Endothelial cell of coronary artery (primary cell): Measurements from ENCODE around the gene FUT2. TPM values are rescaled to one million over a fixed set of nuclear protein-coding genes. Genes with fewer than 3 reads are reported as not detected.

Experiments
- total RNA-seq: library from RNA; depleted of rRNA; stranded (reverse); fragments of >200 nt; gene quantifications from 2 replicates; pipeline ENCODE4 v1.2.3, GENCODE V29; 2014

Gene FUT2
- not detected in 2 replicates for total RNA-seq

DNA sequence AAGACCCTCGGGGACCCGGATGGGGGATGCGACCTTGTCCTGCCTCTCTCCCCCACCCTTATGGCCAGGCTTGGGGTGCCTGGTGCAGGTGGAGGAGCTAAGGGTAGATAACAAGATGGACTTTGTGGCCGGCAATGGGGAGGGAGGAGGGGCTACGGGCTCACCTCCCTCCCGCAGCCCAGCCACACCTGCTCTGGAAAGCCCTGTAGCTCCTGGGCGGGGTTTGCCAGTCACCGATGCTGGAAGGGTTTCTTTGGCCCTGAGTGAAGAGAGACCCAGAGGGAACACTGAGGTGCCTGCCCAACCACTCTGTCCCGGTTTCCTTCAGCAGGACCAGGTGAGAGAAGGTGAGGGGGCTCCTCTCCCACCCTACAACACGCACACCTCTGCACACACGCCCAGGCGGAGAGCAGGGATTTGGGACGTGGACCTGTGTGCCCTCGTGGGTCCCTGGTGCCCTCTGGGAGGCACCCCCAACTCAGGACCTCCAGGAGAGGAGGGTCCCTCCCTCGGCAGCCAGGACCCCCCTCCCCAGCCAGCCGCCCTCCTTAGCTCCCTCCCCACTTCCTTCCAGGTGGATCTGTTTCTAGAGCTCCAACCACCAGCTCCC, at the start of gene FUT2:
TSS of gene FUT2 (plus strand) at position 229 of the 610 bp plus-strand sequence. CDS start 6,986 bp downstream, outside the sequence.

DNA sequence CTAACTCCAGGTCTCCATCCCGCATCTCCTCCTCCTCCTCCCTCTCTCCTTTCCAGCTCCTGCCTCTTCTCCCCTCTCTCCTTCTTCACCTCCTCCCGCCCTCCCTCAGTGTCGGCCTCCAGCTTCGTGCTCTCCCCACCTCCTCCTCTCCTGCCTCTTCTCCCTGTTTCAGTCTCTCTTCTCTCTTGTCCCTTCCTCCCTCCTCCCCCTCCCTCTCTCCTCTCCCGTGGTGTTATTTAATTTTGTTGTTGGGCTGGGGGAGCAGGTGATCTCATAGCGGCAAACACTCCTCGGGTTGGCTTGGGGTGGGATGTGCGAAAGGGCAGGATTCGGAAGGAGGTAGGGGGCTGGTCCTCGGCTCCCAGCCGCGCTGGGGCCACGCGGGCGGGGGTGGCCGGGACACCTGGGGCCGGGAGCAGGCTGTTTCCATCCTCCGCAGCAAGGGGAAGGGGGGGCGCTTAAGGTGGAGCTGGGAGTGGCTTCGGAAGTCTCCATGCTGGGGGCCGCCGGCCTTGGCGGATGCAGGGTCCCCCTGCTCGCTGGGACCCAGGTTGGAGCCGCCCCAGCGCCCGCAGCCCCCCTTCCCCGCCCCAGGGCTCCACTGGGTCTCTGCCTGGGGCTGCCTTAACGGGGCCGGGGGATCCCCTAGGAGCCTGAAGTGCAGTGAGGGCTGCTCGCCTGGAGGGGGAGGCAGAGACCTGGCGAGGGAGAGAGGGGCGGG, 49.6 kb upstream of the FUT2 start, which contains the start of gene CA11:
TSS of gene CA11 (minus strand) at position 187 of the 721 bp plus-strand sequence. CDS start 555 bp downstream, outside the sequence.

DNA sequence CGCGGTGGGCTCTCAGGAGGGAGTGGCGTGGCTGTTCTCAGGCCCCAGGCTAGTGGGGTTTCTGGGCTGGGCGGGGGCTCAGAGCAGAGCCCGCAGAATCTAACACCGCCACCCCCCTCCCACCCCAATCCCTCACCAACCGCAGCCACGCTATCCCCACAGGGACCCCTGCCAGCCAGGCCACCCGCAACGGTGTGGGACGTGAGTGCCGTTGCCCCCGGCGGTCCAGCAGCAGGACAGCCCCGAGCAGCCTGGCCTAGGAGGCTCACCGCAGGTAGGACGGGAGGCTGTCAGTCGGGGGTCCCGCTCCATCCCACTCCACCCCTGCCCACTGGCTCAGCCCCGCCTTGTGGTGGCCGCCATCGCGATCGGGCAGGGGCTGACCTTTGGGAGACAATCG, 22.8 kb upstream of the FUT2 start, which contains the start of gene NTN5:
TSS of gene NTN5 (minus strand) at position 24 of the 400 bp plus-strand sequence. CDS start 2,031 bp downstream, outside the sequence.

DNA sequence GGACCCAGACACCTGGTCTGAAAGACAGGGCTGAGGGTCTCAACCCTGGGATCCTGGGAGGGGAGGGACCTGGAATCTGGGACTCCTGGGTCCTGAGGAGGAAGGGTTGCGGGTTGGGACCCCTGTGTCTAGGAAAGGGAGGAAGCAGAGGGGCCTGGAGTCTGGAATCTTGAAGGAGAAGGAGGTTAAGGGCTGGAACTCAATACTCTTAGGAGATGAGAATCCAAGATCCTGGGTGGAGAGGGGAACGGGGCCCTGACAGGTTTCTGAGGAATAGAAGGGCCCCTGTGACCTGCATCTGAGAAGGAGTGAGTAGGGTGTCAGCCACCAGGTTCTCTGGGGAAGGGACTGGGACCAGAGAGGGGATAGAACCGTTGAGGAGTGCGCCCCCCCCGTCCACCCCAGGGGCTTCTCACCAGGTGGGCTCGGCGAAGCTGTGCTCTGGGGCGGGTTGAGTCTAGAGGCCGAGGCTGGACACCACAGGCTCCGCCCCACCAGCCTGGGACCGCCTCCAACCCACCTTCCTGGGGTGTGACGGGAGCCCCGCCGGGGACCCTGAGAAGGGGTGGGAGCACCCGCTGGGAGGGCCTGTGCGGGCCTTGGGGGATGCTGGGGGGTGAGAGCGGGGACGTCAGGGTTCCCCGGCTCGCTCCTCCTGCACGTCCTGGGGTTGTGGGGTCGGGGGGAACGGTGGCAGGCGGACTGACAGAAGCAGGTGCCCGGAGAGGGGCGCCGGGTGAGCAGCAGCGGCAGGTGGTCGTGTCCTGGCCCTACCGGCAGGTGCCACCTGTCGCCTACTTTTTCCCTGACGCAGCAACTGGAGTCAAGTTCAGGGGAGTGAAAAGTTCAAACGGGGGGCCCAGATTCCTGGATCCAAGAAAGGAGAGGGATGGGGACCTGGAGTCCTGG, 23.7 kb downstream of the FUT2 start, which contains the start of gene MAMSTR:
TSS of gene MAMSTR (minus strand) at position 463 of the 909 bp plus-strand sequence. CDS start 694 bp downstream, outside the sequence.

DNA sequence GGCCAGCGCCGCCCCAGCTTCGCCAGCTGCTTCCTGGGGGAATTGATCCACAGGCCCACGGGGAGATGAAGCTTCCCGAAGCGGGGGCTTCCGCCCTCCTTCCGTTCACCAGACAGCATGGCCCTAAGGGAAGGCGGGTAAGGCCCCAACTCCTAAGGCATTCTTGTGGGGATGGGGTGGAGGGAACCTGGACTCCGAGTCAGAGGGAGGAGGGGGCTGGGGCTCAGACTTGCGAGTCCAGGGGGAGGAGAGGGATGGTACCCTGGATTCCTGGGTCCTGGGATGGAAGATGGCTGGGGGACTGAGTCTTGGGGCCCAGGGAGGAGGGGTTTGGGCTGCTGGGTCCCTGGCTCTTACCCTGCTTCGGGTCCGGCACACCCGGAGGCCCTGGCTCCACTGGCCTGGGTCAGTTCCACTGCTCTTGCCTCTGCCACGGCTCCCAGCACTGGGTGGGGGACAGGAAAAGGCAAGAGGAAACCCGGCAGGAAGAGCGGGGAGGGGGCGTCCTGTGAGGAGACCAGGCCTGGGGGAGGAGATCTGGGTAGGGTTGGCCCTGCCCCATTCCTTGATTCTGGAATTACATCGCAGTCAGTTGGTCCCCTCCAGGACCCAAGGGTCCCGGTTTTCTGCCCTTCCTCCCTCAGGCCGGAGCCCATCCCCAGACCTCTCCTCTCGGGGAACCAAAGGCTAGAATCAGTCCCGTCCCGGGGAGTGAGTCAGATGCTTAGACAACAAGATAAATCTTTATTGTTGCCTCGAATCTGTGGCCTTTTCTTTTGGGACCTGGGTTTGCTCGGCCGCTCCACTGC, 44.6 kb downstream of the FUT2 start, which contains the start of gene RASIP1:
TSS of gene RASIP1 (minus strand) at position 447 of the 809 bp plus-strand sequence. CDS start at position 119, 328 bp downstream.

DNA sequence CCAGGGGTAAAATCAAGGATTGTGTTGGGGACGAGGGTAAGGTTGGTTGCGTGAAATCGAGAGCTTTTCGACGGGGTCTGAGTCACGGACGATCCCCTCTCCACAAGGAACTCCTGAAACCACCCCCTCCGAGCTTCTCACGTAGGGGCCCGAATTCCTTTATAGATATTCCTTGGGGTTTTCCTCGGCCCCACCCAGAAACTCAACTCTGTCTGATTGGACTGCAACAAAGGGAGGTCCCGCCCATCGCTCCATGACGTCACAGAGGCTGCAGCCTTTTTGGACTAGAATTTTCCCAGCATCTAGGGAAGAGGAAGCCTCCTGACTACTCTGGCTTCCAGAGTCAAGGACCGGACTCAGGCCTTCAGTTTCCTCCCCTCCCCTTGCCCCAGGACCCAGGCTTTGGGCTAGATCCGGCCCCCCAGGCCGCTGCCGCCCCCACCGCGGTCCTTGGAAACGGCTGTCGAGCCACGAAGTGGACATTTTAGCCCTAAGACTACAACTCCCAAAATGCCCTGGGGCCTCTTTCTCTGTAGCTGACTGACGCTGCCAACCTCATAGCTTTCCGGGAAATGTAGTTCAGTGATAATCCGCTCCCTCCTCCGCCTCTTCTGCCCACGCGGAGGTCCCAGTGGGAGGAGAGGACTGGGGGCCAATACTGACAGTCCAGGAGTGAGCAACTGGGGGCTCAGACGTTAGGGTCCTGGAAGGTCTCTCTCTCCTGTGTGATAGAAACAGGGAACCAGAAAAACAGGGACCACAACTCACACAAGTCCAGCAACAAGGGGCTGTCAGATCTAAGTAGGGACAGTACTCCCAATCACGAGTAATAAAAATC, 51.2 kb downstream of the FUT2 start, which contains the start of gene IZUMO1:
TSS of gene IZUMO1 (minus strand) at position 172 of the 838 bp plus-strand sequence. CDS start 1,050 bp downstream, outside the sequence.

DNA sequence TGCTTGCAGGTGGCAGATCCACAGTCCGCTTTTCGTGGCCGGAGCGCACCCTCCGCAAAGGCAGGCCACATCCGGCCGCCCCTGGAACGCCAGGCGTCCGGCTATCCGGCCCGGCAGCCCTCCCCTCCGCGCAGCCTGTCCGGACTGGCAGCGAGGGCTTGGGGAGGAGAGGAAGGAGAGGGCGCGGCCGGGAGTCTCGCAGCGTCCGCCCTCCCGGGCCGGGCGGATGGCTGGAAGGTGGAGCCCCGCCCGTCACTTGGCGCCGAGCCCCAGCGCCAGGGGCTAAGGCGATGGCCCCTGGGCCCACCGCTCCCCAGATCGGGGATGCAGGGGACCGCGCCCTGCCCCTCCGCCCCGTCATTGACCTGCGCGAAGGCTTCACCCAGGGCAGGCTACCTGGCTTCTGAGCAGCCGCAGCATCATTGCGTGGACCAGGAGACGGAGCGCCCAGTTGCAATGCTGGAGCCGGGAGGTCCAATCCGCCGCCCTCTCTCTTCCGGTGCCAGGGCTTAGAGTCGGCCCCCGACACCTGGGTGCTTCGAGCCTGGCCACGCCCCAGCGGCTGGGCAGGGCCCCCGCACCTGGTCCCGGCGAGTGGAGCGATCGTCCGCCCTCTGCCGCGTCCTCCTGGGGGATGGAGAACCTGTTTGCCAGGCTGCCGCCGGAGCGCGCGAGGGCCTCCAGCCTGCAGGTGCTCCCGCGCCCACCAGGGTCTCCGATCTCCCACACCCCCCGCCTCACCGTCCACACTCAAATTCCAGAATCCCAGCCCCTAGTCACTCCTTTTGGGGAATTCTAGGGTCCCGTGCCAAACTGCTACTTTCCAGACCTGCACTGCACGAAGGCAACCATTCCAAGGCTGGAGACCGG, 57.0 kb downstream of the FUT2 start, which contains the start of gene FUT1:
TSS of gene FUT1 (minus strand) at position 146 of the 870 bp plus-strand sequence. CDS start 1,360 bp downstream, outside the sequence.

DNA sequence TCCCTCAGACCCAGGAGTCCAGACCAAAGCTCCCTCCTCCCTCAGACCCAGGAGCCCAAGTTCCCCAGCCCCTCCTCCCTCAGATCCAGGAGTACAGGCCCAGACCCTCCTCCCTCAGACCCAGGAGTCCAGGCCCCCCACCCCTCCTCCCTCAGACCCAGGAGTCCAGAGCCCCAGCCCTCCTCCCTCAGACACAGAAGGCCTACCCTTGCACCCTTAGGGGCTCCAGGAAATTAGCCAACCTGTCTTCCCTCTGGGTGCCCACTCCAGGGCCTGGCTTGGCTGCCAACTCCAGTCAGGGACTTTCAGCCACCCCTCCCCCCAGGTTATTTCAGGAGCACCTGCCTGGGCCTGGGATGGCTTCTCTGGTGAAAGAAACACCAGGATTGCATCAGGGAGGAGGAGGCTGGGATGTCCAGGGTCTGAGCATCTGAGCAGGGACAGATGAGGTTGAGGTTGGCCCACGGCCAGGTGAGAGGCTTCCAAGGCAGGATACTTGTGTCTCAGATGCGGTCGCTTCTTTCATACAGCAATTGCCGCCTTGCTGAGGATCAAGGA, 59.4 kb downstream of the FUT2 start, which contains the start of gene FGF21:
TSS of gene FGF21 (plus strand) at position 441 of the 558 bp plus-strand sequence. CDS start 713 bp downstream, outside the sequence.

Other genes starting within 250 kb of the FUT2 start
- gene GRWD1, start 250.0 kb upstream of the FUT2 start, total RNA-seq: 30.1 and 31.1 TPM in 2 replicates
- 0.36 and 0.75 TPM in 2 replicates for gene KCNJ14, start 240.4 kb upstream of the FUT2 start, total RNA-seq
- gene CYTH2, start 226.6 kb upstream of the FUT2 start, total RNA-seq: 58.9 and 69.9 TPM in 2 replicates
- under 0.01 and 0.28 TPM in 2 replicates for gene LMTK3, start 184.1 kb upstream of the FUT2 start, total RNA-seq
- not detected in 2 replicates for gene SULT2B1, start 143.8 kb upstream of the FUT2 start, total RNA-seq
- not detected in 2 replicates for gene SPACA4, start 89.2 kb upstream of the FUT2 start, total RNA-seq
- gene FAM83E, start 80.9 kb upstream of the FUT2 start, total RNA-seq: 0.56 and 0.90 TPM in 2 replicates
- gene RPL18, start 76.8 kb upstream of the FUT2 start, total RNA-seq: 2,428 and 2,851 TPM in 2 replicates
- 4.6 and 5.0 TPM in 2 replicates for gene SPHK2, start 76.5 kb upstream of the FUT2 start, total RNA-seq
- 0.81 and 1.6 TPM in 2 replicates for gene DBP, start 58.6 kb upstream of the FUT2 start, total RNA-seq
- 1.3 and 1.7 TPM in 2 replicates for gene CA11, start 49.8 kb upstream of the FUT2 start, total RNA-seq
- gene NTN5, start 23.0 kb upstream of the FUT2 start, total RNA-seq: under 0.01 TPM in 1 of 2 replicates, not detected in the other
- gene MAMSTR, start 23.8 kb downstream of the FUT2 start, total RNA-seq: 0.09 and 0.38 TPM in 2 replicates
- 54.5 and 70.3 TPM in 2 replicates for gene RASIP1, start 44.6 kb downstream of the FUT2 start, total RNA-seq
- 0.27 and 0.38 TPM in 2 replicates for gene IZUMO1, start 50.9 kb downstream of the FUT2 start, total RNA-seq
- 4.5 and 6.9 TPM in 2 replicates for gene FUT1, start 56.7 kb downstream of the FUT2 start, total RNA-seq
- gene FGF21, start 59.6 kb downstream of the FUT2 start, total RNA-seq: not detected in 2 replicates
- gene BCAT2, start 115.1 kb downstream of the FUT2 start, total RNA-seq: 36.6 and 36.9 TPM in 2 replicates
- 4.6 and 4.9 TPM in 2 replicates for gene HSD17B14, start 140.5 kb downstream of the FUT2 start, total RNA-seq
- 1.2 and 3.2 TPM in 2 replicates for gene PLEKHA4, start 172.6 kb downstream of the FUT2 start, total RNA-seq
- gene PPP1R15A, start 176.4 kb downstream of the FUT2 start, total RNA-seq: 29.1 and 32.7 TPM in 2 replicates
- not detected in 2 replicates for gene TULP2, start 202.8 kb downstream of the FUT2 start, total RNA-seq
- gene NUCB1, start 204.3 kb downstream of the FUT2 start, total RNA-seq: 112 and 148 TPM in 2 replicates
- 0.18 TPM in 1 of 2 replicates, not detected in the other for gene DHDH, start 237.7 kb downstream of the FUT2 start, total RNA-seq